Right cardiac atrium (tissue), 5 donors: Measurements from ENCODE around the gene FBXL17. TPM values are rescaled to one million over a fixed set of nuclear protein-coding genes. Genes with fewer than 3 reads are reported as not detected.

Experiments
- ATAC-seq, 2 donors: fragments of 200-7000 bp; cut with Tn5 transposase; one replicate each; pipeline versions ENCODE4 v1.8.0 to v1.9.1; 2020; ENCODE audit warnings: moderate library complexity in 2 of 2, mild to moderate bottlenecking in 1 of 2
- DNase-seq, 3 donors: peaks; one replicate each; pipeline ENCODE4 v3.0.0-alpha.2; 2020
- H3K27ac ChIP-seq: one replicate; pipeline ENCODE4 v1.5.1; 2013; ENCODE audit warnings: mild to moderate bottlenecking, low read length, control low read depth, moderate library complexity
- H3K27me3 ChIP-seq: one replicate; pipeline ENCODE4 v1.6.1; 2013; ENCODE audit not compliant: control insufficient read depth, insufficient read depth
- H3K4me1 ChIP-seq: one replicate; pipeline ENCODE4 v1.6.1; 2013; ENCODE audit warnings: low read length; ENCODE audit not compliant: control insufficient read depth, insufficient read depth
- H3K4me3 ChIP-seq: one replicate; pipeline ENCODE4 v1.5.1; 2013; ENCODE audit warnings: low read length, control low read depth
- H3K9me3 ChIP-seq: one replicate; pipeline ENCODE4 v1.6.1; 2013; ENCODE audit warnings: low read length; ENCODE audit not compliant: control insufficient read depth
- whole genome bisulfite sequencing: extraction: QIAGEN DNeasy Blood & Tissue Kit; methylation state at CpG from one replicate; pipeline ENCODE4 v1.1.7; 2013; 5-methylcytosine and 5-hydroxymethylcytosine counted together
- intact Hi-C, 4 donors: fragments of 100-400 bp; cut with DNase I; formaldehyde crosslinking; loops; one replicate each; pipeline versions ENCODE4 v1.11.0 to v1.14.0; 2022 to 2023
- polyA plus RNA-seq: library from polyadenylated mRNA; stranded (reverse); fragments of 200-250 nt; gene quantifications from one replicate; pipeline ENCODE4 v1.2.3, GENCODE V29; 2013
- total RNA-seq, 4 donors: library from RNA; stranded (reverse); fragmentation: NEBNext Ultra II Directional; extraction: Animal tissue kit (Norgen Biotek cat#: 25700); gene quantifications; one replicate each; pipeline ENCODE4 v1.2.1, GENCODE V29; 2021
- donor health status: healthy with polysubstance abuse.
- donor health status: DM: no; HTN: yes; CAD: no.
- donor health status: DM: no; HTN: no; CAD: no.
- donor health status: DM: no; HTN: yes; CAD: no; lungs with severe emphysema.
- donor health status: DM: yes; HTN: yes; CAD: no.

Gene FBXL17
- total and polyA plus RNA-seq, 5 donors = 13.4 to 37.3 (median 34.1) TPM

GRCh38 chr5:108122702-108123101 is 259.2 kb downstream of the FBXL17 start:
- Histone ChIP-seq H3K27me3 (no peaks in the 10 kb centered on the region), H3K4me3 (no peak overlapping the region), H3K27ac (no peak overlapping the region), H3K4me1 (peaks cover 1% of the 10 kb centered on the region), H3K9me3 (no peaks in the 10 kb centered on the region)
- intact Hi-C loops = no loop called here
- no peak for DNase-seq
- ATAC-seq = peak in 1 of 2 donors; percentile 26
- WGBS = 76% methylated on average over 4 of the region's 4 CpGs

DNA sequence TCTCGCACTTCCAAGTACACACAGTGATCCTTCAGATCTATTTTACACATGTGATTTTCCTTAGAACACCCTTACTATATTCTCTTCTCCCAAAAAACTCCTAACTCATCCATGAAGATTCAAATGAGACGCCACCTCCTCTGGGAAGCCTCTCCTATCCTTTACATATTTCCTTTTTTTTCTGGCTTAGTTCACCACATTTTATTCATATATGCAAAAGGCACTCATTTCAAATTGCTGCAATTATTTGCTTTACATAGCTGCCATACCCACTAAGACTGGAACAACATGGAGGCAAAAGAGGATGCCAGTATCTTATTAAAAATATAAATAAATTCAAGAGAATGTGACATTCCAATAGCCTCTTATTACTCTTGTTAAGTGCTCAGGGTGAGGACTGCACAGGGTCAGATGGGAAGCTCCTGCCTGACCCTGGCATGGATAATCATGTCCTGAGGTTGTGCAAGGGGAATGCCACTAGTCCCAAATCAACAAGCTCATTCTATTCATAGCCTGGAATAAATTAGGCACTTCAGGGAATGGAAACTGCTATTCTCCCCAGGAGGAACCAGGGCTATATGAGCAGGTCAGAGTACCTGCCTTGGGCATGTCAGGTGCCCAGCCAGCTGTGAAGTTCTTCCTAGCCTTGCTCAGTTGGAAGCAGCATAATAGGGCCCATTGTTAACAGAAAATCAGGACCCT is 262.9 kb downstream of the FBXL17 start:
- no peaks in the 10 kb centered on the region for H3K9me3 ChIP-seq
- ATAC-seq (peak in 1 of 2 donors; percentile 43), DNase-seq (no peak)
- no peak overlapping the region for H3K27ac ChIP-seq
- WGBS = 98% methylated on average over 2 of the region's 2 CpGs
- intact Hi-C loops = no loop called here
- H3K4me3 ChIP-seq = no peak overlapping the region
- no peaks in the 10 kb centered on the region for H3K27me3 ChIP-seq
- H3K4me1 ChIP-seq = peaks cover 1% of the 10 kb centered on the region

- Histone ChIP-seq H3K27me3 (no peaks in the 10 kb centered on the region), H3K4me1 (peaks cover 1% of the 10 kb centered on the region), H3K27ac (no peak overlapping the region), H3K9me3 (no peaks in the 10 kb centered on the region), H3K4me3 (no peak overlapping the region)
- intact Hi-C loops = no loop called here
- DNase-seq = no peak
- no peak for ATAC-seq
Observed at GRCh38 chr5:108115673-108116072, 266.2 kb downstream of the FBXL17 start.

DNA sequence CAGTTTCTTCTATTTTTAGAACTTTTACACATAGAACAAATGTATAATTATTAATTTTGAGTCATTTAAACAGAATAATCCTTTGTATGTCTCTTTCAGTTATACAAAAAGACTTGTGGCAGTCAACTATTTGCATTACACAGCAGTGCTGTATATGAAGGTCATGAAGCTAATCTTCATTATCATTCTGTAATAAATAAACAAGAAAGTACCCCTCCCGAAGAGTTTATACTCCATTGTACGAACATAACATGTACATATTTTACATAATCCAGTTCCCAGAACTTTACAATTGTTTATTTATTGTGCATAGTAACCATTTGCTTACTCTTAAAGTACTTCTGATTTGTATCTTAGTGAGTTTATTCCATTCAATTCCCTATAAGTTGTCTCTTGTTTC is 267.9 kb downstream of the FBXL17 start:
- no peak overlapping the region for H3K27ac ChIP-seq
- DNase-seq (no peak), ATAC-seq (no peak)
- intact Hi-C loops = no loop called here
- no peaks in the 10 kb centered on the region for H3K27me3 ChIP-seq
- H3K4me1 ChIP-seq = no peaks in the 10 kb centered on the region
- 91% methylated on average over 2 of the region's 2 CpGs for WGBS
- no peaks in the 10 kb centered on the region for H3K9me3 ChIP-seq
- no peak overlapping the region for H3K4me3 ChIP-seq

- WGBS = 88% methylated on average over 2 of the region's 2 CpGs
- intact Hi-C loops = no loop called here
- Histone ChIP-seq H3K27me3 (no peaks in the 10 kb centered on the region), H3K9me3 (no peaks in the 10 kb centered on the region), H3K27ac (no peak overlapping the region), H3K4me3 (no peak overlapping the region), H3K4me1 (no peaks in the 10 kb centered on the region)
- ATAC-seq = no peak
- DNase-seq = no peak
Observed at GRCh38 chr5:108111736-108112135, 270.2 kb downstream of the FBXL17 start.

GRCh38 chr5:108109059-108109458 is 272.8 kb downstream of the FBXL17 start:
- H3K4me3 ChIP-seq = no peak overlapping the region
- no peaks in the 10 kb centered on the region for H3K4me1 ChIP-seq
- 100% methylated on average over 2 of the region's 2 CpGs for WGBS
- ATAC-seq (no peak), DNase-seq (no peak)
- no peak overlapping the region for H3K27ac ChIP-seq
- no peaks in the 10 kb centered on the region for H3K27me3 ChIP-seq
- intact Hi-C loops = no loop called here
- no peaks in the 10 kb centered on the region for H3K9me3 ChIP-seq

- H3K27ac ChIP-seq = no peak overlapping the region
- H3K27me3 ChIP-seq = no peaks in the 10 kb centered on the region
- no peak for ATAC-seq
- DNase-seq = no peak
- intact Hi-C loops = no loop called here
- no peaks in the 10 kb centered on the region for H3K9me3 ChIP-seq
- peaks cover 5% of the 10 kb centered on the region for H3K4me1 ChIP-seq
- 98% methylated on average over 1 of the region's 1 CpG for WGBS
- no peak overlapping the region for H3K4me3 ChIP-seq
Observed at GRCh38 chr5:108104448-108104847, 277.4 kb downstream of the FBXL17 start.

DNA sequence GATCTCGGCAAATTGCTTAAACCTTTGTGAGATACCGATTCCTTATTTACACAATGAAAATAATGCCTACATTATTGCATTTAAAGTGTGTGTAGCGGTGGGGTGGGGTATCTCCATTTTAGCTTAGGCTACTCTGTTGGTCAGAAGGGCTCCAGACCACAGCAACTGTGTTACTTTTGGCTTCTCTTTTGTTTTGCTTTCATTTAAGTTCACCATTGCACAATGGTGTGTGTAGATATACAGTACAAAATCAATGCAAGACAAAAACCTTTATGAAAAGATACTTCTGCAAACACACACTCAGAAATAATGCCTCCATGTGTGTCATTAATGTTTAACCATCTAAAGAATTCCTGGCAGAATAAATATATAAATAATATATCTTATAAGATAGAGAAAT is 279.4 kb downstream of the FBXL17 start:
- WGBS = 86% methylated on average over 3 of the region's 3 CpGs
- no peak for DNase-seq
- Histone ChIP-seq H3K27ac (no peak overlapping the region), H3K4me3 (no peak overlapping the region), H3K4me1 (peaks cover 5% of the 10 kb centered on the region), H3K27me3 (no peaks in the 10 kb centered on the region), H3K9me3 (no peaks in the 10 kb centered on the region)
- intact Hi-C loops = no loop called here
- peak in 1 of 2 donors; percentile 54 for ATAC-seq

DNA sequence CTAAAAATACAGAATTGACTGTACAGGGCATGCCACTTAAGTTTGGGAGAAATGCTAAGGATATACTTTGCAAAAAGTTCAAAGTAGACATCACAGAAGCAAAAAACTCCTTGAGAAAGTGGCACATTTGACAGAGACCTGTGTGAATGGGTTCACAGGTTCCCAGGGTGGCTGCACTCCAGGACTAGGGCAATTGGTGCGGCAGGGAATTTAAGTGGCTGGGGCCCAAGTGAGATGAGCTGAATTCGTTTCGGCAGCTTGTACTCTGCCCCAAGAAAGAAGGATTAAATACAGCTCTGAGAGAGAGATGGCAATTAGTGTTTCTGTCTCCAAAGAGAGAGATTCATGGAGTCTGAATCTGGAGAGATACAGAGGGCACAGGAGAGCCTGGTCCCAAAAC is 280.1 kb downstream of the FBXL17 start:
- H3K27ac ChIP-seq = no peak overlapping the region
- DNase-seq (no peak), ATAC-seq (peak in 1 of 2 donors; percentile 40)
- no peak overlapping the region for H3K4me3 ChIP-seq
- no peaks in the 10 kb centered on the region for H3K9me3 ChIP-seq
- H3K4me1 ChIP-seq = peaks cover 5% of the 10 kb centered on the region
- H3K27me3 ChIP-seq = no peaks in the 10 kb centered on the region
- intact Hi-C loops = no loop called here
- WGBS = 58% methylated on average over 3 of the region's 3 CpGs

GRCh38 chr5:108101130-108101529 is 280.8 kb downstream of the FBXL17 start:
- ATAC-seq (peak; percentile 84 to 86), DNase-seq (peak in 1 of 3 donors; percentile 13)
- Histone ChIP-seq H3K9me3 (no peaks in the 10 kb centered on the region), H3K4me3 (no peak overlapping the region), H3K4me1 (peaks cover 5% of the 10 kb centered on the region), H3K27ac (no peak overlapping the region), H3K27me3 (no peaks in the 10 kb centered on the region)
- 9% methylated on average over 1 of the region's 1 CpG for WGBS
- intact Hi-C loops = no loop called here

DNA sequence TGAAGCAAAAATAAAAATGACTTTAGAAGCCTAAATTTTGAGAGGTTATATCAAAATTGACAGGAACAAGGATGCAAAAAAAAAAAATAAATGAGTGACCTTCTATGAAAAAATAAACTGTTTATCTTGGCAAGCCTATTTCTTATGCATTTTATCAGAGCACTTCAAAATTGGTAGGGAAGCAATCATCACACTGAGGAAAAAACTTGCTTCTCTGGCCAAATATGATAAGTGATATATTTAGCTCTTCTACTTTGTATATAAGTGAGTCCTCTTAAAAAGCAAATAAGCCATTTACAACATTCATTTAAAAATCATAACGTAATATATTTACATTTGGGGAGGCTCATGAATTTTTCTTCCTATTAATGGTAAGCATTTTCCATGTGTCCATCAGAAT is 287.1 kb downstream of the FBXL17 start:
- ATAC-seq (no peak), DNase-seq (no peak)
- Histone ChIP-seq H3K9me3 (no peaks in the 10 kb centered on the region), H3K4me3 (no peak overlapping the region), H3K27ac (no peak overlapping the region), H3K4me1 (no peaks in the 10 kb centered on the region), H3K27me3 (no peaks in the 10 kb centered on the region)
- intact Hi-C loops = no loop called here
- WGBS = 35% methylated on average over 1 of the region's 1 CpG

DNA sequence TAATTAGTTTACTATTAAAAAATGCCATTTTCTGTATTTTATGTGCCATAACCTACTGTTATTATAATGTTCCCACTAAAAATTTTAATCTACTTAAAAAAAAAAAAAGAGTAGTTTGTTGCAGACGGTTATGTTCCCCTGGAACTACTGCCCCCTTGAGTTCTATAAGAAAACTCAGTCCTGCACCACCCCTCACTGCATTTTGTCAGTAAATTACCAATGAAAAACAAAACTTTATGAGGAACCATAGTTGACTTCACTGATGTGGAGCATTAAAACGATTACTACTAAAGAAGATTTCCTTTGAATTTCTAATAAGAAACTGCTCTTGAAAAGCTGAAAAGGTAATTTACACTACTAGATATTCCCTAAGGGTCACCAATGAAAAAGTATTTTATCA is 288.7 kb downstream of the FBXL17 start:
- Histone ChIP-seq H3K4me3 (no peak overlapping the region), H3K4me1 (no peaks in the 10 kb centered on the region), H3K27ac (no peak overlapping the region), H3K9me3 (no peaks in the 10 kb centered on the region), H3K27me3 (no peaks in the 10 kb centered on the region)
- intact Hi-C loops = no loop called here
- 36% methylated on average over 2 of the region's 2 CpGs for WGBS
- ATAC-seq (no peak), DNase-seq (no peak)
